ENCODE results near the gene SMURF2.
"Not testable (repeated sequence)": the region's sequence is repeated elsewhere in the genome, so short reads cannot be mapped to it uniquely, and the experiment has no call there.

Gene SMURF2

DNA sequence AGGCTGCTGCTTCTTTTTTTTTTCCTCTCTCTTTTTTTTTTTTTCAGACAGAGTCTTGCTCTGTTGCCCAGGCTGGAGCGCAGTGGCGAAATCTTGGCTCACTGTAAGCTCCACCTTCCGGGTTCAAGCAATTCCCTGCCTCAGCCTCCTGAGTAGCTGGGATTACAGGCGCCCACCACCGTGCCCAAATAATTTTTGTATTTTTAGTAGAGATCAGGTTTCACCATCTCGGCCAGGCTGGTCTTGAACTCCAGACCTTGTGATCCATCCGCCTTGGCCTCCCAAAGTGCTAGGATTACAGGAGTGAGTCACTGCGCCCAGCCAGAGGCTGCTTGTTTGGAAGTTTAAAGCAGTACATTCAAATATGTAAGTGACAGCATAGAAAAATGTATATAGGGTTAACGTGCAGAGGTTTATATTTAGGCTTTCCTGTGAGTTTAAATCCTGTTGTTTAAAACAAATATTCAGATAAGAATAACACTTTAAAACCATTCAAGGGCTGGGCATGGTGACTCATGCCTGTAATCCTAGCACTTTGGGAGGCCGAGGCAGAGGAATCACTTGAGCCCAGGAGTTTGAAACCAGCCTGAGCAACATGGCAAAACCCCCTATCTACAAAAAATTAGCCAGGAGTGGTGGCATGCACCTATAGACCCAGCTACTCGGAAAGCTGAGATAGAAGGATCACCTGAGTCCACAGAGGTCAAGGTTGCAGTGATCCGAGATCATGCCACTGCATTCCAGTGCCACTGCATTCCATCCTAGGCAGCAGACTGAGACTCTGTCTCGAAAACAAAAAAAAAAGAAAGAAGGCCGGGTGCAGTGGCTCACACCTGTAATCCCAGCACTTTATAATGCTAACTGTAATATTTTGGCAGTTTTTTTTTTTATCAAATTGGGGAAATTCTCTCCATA is 6.0 kb upstream of the SMURF2 start:
- not testable (repeated sequence) for DNase-seq

DNA sequence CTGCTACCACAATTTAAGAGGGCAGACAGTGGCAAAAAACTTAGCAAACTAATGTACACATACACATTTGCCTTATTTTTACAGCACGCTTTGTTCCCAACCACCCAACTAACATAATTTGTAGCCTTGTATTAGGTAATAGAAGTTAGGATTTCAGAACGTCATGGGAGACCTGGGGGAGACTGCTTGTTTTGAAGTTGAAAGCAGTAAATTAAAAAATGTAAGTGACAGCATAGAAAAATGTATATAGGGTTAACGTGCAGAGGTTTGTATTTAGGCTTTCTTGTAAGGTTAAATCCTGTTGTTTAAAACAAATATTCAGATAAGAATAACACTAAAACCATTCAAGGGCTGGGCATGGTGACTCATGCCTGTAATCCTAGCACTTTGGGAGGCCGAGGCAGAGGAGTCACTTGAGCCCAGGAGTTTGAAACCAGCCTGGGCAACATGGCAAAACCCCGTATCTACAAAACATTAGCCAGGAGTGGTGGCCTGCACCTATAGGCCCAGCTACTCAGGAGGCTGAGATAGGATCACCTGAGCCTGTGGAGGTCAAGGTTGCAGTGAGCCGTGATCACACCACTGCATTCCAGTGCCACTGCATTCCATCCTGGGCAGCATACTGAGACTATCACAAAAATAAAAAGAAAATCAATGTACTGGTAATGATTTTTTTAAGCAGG is 2.3 kb upstream of the SMURF2 start:
- not testable (repeated sequence) for DNase-seq

- DNase-seq: not testable (repeated sequence)
Observed at GRCh38 chr17:64663836-64664235, 1.7 kb upstream of the SMURF2 start.

GRCh38 chr17:64662774-64663367 is 764 bp upstream of the SMURF2 start:
- DNase-seq: no peak

DNA sequence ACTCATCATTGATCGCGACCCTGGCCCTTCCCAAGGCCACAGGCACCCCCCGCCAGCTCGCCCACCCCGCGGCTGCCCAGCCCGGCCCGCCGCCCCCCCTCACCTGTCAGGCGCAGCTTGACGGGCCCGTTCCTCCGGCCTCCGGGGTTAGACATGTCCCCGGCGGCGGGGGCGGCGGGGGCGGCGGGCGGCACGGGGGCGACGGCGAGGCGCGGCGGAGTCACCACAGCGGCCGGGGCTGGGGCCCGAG is 456 bp downstream of the SMURF2 start:
- DNase-seq: peak in 31 of 56 donors; percentile 15 to 70 (median 48)

DNA sequence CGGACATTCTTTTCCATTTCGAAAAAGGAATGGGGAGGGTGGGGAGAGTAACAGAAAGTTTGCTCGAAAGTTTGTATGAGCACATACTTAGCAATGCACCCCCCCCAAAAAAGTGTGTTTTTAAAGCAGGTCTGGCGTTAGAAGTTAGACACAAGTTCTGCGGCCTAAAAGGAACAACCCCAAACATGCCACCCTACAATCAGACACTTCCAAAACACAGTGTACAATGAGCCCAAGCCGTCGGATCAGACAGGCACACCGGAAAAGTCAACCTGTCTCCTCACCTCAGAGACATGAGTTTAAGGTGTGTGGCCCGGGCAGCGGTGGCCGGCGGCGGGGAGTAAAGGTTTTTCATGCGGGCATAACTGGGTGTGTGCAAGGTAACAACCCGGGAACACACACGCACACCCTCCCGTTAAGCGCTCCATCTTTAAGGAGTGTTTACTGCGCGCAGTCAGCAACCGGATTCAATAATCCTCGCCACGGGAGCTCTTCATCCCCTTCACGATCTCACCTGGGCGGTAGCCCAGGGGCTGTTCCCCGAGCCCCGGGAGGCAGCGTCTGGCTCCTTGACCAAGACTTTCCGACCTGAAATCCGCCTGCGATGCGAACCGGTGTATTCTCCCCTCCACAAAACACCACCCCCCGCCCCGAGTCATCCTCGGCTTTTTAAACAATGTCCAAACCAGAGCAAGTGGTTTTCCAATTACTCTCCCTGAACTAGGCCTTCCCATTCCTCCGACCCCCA is 955 bp downstream of the SMURF2 start:
- DNase-seq: peak in 23 of 56 donors; percentile 8 to 68 (median 32)

DNA sequence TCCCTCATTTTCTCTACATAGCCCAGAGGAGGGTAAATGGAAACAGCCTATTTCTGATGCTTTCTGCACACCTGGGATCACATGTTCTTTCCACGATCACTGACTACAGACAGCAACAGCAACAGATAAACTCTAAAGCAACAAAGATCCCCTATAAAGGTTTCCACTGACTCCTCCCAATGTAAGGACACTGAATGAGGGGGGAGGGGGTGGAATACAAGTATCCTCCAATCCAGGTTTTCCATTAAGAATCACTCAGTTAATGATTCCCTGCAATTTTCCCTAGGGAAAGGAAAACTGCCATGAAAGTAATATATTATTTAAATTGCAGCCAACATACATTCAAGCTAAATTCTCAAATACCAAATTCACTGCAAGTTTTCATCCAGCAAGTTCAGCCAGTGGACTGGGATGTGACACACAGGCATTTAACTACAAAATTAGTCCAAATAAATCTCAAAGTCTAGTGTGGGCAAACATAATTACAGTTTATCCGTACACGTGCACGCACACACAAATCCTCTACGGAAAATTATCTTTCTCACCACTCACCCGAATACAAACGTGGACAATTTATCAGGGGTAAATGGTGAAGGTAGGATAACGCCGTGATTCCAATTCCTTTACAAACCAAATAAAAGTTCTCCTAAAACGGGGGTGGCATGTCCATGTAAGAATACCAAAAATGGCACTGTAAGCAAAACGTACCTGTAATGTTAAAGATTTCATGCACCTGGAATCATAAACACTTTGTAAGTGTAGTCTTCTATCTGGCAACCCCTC is 1.7 kb downstream of the SMURF2 start:
- not testable (repeated sequence) for DNase-seq

DNA sequence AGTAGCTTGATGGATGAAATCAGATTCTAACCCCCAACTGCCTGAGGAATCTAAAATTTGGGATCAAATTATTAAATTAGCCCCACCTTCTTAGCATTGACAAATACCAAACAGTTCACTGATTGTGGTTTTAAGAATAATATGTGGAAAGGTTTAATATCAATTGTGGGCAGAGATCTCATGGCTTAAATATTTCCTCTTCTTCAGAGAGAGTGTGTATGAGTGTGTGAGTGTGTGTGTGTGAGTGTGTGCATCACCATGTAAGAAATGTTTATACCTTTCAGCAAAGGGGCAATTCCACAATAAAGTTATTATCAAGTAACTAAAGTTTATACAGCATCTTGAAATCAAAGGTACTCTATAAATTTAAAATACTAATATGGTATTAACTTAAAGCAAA is 3.2 kb downstream of the SMURF2 start:
- no peak for DNase-seq

DNA sequence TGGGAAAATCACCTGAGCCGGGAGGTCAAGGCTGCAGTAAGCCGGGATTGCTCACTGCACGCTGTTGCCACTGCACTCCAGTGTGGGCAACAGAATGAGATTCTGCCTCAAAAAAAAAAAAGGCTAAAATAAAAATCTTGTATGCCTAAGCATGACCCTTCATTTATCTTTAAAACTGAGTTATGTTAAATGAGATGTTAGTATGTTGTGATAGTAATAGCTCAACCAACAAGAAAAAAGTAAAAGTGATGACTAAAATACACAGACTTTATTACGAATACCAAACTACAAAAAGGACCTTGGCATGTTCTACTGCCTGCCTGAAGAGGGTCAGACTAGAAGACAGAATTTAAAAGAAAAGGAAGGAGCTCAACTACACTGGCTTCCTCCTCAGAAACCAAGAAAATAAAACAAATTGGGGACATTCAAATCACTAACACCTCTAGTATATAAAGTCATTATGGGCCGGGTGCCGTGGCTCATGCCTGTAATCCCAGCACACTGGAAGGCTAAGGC is 4.4 kb downstream of the SMURF2 start:
- no peak for DNase-seq

DNA sequence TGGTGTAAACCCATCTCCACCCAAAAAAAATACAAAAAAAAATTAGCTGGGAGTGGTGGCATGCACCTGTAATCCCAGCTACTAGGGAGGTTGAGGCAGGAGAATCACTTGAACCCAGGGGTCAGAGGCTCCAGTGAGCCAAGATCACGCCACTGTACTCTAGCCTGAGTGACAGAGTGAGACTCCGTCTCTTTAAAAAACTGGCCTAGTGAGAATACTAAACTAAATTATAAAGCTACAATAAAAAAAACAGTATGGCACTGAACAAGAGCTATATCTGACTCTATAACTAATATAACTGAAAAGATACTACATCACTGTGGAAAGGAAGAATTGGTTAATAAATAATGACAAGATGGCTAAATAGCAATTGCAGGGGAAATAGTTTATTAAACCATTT is 6.4 kb downstream of the SMURF2 start:
- DNase-seq: no peak

- DNase-seq: no peak
Observed at GRCh38 chr17:64653985-64654355, 8.1 kb downstream of the SMURF2 start.

DNA sequence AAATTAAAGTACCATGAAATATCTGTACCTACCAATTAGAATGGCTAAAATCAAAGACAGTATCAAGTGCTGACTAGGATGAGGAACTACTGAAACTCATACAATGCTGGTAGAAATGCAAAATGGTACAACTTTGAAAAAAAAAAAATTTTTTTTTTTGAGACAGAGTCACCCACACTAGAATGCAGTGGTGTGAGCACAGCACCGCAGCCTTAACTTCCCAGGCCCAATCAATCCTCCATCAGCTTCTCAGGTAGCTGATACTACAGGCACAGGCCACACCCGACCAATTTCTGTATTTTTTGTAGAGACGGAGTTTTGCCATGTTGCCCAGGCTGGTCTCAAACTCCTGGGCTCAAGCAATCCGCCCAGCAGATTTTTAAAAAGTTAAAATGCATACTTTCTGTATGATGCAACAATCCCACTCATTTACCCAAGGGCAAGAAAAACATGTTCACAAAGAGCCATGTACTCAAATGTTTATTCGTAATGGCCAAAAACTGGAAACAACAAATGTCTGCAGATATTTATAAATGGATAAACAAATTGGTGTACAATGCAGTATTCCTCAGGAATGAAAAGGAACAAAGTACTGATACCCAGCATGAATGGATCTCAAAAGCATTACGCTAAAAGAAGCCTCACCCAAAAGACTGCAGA is 8.7 kb downstream of the SMURF2 start:
- DNase-seq: no peak

GRCh38 chr17:64651889-64652288 is 10.2 kb downstream of the SMURF2 start:
- no peak for DNase-seq

DNA sequence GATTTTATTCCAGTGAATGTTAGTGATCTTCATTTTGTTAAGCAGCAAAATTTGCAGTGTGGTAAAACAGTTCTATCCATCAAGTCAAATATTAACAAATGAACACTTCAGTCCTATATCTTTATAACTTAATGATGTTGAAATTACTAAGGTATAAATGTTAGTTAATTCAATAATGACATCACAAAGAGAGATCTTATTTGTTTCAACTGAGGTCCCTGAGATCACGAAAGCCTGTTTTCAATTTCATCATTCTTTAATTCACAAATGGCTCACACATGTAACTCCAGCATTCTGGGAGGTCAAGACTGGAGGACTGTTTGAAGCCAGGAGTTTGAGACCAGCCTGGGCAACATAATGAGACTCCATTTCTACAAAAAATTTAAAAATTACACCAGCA is 13.9 kb downstream of the SMURF2 start:
- DNase-seq: no peak

GRCh38 chr17:64647817-64648216 is 14.3 kb downstream of the SMURF2 start:
- no peak for DNase-seq

GRCh38 chr17:64639516-64639915 is 22.6 kb downstream of the SMURF2 start:
- no peak for DNase-seq

DNA sequence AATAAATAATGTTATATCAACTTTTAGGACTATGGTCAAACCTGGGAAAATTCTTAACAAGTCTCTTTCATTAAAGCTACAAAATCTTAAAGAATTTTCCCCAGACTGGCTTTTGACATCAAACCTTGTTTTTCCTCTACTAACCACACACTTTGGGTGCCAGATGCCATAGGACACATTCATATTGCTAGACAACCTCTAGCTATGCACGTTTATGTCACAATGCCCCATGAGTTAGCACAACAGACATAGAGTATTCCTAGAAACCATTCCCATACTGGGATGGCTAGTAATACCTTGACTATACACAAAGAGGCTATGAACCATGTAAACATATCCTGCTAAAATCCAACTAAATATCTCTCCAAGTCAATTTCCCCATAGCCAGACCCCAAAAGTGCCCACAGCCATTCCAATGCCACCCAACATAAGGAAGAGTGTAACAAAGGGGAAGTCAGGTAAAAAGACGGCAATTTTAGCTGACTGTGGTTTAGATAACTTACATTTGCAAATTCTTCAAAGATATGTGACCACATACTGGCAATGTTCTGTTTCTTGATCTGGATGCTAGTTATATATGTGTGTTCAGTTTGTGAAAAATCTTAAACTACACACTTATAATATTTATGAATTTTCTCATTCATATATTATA is 23.4 kb downstream of the SMURF2 start:
- DNase-seq: no peak

DNA sequence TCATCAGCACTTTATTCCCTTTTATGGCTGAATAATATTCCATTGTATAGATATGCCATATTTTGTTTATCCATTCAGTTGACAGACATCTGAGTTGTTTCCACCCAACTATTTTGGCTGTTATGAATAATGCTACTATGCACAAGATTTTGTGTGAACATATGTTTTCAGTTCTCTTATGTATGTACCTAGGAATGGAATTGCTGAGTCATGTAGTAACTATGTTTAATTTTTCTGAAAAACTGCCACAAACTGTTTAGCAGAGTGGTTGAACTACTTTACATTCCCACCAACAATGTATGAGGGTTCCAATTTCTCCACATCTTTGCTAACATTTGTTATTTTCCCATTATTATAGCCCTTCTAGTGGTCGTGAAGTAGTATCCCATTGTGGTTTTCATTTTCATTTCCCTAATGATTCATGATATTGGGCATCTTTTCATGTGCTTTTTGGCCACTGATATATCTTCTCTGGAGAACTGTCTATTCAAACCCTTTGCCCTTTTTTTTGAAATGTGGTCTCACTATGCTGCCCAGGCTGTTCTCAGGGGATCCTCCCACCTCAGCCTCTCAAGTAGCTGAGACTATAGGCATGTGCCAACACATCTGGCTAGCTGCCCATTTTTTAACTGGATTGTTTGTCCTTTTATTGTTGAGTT is 26.3 kb downstream of the SMURF2 start:
- DNase-seq: no peak

- no peak for DNase-seq
Observed at GRCh38 chr17:64634218-64634617, 27.9 kb downstream of the SMURF2 start.
